GM10847 (cell line): Measurements from ENCODE around the gene SH3BP1.

ENCODE experiments used
- POLR2A ChIP-seq: IDR thresholded peaks from 2 replicates; pipeline ENCODE4 v1.6.1; 2011; ENCODE audit not compliant: insufficient read length; ENCODE audit errors: extremely low read depth

The SH3BP1 gene

GRCh38 chr22:37626556-37627075 is 12.9 kb upstream of the SH3BP1 start:
- no peak for TF ChIP-seq POLR2A

GRCh38 chr22:37627121-37627520 is 12.3 kb upstream of the SH3BP1 start:
- no peak for TF ChIP-seq POLR2A

DNA sequence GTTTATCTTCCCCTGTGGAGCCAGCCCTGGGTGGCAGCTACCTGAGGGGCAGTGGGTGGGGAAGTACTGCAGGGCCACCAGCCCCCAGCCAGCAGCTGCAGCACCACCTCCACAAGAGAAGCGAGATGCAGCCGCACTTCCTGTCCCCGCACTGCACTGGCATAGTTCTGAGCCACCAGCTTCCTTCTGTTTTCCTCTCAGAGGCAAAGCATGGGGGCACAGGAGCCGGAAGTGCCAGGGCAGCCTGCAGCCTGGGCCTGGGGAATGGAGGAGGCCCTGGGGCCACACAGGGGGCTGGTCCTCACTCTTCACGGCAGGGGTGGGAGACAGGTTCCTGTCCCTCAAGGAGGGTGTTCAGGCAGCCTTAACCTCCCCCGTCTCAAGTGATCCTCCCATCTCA is 11.9 kb upstream of the SH3BP1 start:
- no peak for TF ChIP-seq POLR2A

DNA sequence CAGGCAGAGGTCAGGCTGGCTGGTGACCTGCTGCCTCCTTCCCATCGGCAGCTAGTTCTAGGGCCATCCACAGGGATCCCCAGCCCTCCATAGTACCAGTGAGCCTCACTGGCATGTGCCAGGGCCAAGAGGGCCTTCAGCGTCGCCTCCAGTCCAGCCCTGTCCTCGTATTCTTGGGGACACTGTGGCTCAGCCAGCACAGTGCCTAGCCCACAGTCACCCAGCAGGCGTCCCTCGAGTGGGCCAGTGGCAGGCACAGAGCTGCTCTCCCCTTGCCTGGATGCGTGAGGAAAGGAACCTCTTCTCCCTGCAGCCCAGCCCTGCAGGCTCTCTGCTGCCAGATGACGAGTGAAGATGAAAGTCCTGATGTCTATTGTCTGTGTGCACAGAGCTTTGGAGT is 10.6 kb upstream of the SH3BP1 start:
- no peak for TF ChIP-seq POLR2A

GRCh38 chr22:37629928-37630327 is 9.5 kb upstream of the SH3BP1 start:
- no peak for TF ChIP-seq POLR2A

DNA sequence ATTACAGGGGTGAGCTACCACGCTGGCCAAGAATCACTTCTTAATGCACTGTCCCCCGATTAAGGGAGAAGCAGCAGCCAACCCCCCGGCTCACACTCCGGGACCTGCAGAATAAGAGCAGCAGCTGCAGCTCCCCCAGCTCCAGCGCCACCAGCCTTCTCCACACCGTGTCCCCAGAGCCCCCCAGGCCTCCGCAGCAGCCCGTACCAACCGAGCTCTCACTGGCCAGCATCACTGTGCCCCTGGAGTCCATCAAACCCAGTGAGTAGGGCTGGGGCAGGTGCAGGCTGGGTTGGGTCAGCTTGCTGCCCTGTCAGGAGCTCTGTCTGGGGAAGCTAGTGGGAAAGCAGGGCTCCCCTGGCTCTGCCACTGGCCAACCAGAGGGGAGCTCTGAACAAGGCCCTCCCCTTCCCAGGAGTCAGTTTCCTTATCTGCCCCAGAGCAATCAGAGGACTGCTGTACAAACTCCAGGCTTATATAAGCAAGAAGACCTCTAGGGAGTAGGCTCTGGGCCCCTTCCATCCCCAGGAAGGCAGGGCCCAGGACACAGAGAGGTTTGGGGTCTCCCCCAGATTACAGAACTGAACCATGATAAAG is 8.5 kb upstream of the SH3BP1 start:
- no peak for TF ChIP-seq POLR2A

- no peak for TF ChIP-seq POLR2A
These were observed 7.9 kb upstream of the SH3BP1 start for GRCh38 chr22:37631448-37632173.

DNA sequence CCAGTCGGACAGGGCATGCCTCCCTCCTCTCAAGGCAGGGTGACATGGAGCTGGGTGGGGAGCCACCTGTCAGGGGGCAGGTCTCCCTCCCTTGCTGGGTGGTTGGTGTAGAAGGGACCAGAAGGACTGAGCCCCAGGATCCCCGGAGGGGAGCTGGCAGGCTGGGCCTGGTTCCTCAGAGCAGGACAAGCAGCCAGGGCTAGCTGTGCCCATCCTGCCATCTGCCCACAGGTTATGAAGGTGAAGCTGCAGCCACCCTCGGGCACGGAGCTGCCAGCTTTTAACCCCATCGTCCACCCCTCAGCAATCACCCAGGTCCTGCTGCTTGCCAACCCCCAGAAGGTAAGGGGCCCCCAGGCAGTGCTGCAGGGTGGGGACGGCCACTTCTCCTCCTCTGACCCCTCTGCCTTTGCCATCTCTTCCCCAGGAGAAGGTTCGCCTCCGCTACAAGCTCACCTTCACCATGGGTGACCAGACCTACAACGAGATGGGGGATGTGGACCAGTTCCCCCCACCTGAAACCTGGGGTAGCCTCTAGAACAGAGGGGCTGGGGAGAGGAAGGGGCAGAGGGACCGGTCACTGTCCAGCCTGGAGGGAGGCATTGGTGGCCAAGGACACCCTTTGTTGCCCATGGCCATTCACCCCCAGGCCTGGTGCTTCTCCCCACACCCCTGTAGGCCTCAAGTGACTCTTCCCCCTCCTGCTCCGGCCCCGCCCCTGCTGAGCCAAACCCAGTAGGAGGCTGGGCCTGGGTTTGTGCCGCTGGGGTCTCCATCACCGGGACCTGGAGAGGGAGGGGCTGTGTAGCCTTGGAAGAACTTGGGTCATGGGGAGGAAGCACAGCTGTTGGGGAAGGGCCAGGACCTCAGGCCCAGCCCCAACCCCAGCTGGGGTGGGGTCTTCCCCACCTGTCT is 7.0 kb upstream of the SH3BP1 start:
- TF ChIP-seq POLR2A: no peak

- TF ChIP-seq POLR2A: no peak
These were observed 6.3 kb upstream of the SH3BP1 start for GRCh38 chr22:37633089-37633624.

DNA sequence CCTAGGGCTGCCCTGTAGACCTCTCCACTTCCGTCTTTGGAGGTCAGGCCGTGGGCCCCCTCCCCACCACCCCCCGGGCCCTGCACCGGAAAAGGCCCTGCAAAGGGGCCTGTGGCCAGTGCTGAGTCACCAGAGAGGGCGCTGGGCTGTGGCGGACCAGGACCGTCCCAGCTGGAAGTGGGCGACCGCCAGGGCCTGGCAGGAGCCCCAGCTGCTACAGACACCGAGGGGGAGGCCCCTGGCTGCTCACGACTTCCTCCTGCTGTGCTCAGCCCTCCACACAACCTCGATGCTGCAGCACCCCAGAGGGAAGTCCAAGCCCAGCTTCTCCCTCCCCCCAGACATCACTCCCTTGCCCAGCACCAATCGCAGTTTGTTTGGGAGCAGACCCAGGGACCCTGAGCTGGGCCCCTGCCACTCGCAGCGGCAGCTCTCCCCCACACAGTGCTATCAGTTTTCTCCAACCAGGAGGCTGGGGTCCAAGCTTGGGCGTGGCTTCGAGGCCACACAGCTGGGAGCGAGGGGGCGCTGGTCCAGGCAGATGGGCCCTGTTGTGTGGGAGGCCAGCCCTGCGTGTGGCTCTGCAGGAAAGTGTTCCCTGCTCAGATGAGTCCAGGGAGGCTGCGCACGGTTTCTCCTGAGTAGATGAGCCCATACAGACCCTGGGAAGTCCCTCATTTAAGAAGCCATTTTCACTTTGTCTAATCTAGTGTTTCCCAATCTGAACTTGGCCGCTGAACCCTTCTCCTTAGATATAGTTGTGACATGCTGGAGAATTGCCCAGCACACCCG is 5.6 kb upstream of the SH3BP1 start:
- TF ChIP-seq POLR2A: peak; percentile 28

DNA sequence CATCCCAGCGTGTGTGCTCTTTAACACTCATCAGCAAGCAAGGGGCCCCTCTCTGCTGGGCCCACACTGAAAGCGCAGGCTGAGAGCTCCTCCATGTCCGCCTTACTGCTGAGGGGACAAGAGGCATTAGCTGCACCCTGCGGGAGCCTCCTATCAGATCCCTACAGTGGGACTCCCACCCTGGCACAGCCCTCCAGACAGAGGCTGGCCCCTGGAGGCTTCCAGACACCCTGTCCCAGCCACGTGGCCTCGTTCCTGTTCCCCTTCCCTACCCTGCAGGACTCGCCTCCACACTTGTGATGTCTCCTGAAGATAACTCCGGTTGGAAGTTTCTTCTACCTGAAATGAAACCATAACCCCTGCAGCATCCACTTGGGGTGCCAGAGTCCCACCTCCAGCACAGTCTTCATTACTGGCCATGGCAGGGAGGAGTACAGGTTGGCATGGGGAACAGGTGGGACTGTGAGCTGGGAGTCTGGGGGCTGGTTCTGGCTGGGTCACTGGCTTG is 5.0 kb upstream of the SH3BP1 start:
- peak; percentile 2 for TF ChIP-seq POLR2A

DNA sequence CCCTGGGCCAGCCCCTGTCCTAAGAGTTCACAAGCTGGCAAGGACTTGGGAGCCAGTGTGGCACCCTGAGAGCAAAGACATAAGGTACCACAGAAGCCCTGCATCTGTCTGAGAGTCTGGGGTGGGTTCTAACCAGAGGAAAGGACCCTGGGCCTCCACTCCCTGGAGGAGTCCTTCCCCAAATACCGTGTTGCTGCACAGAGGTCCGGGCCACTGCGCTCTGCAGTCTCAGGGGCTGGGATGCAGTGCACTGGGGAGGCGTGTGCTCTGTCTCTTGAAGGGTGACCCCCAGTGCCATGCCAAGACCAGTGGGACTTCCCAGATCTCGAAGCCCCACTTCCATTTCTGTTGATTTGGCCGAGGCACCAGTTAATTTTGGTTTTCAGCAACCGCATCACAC is 4.3 kb upstream of the SH3BP1 start:
- TF ChIP-seq POLR2A: no peak

GRCh38 chr22:37636186-37636948 is 3.1 kb upstream of the SH3BP1 start:
- TF ChIP-seq POLR2A: no peak

- no peak for TF ChIP-seq POLR2A
These were observed 2.6 kb upstream of the SH3BP1 start for GRCh38 chr22:37636949-37637273.
